Suprapubic skin (tissue), 3 donors: ENCODE results near the gene PQBP1.

ENCODE experiments used
- POLR2AphosphoS5 ChIP-seq, 3 donors: sonication (generic); formaldehyde crosslinking; IDR thresholded peaks; one replicate each; pipeline ENCODE4 v1.6.1; 2017; ENCODE audit warnings: antibody characterized with exemption in 3 of 3
- TF ChIP-seq, protein P1 (sequence below), 2 donors: fragments of 200-600 bp in 1 of 2; fragments of 450-650 bp in 1 of 2; sonication (generic) in 1 of 2; IDR thresholded peaks; one replicate each; pipeline ENCODE4 v1.5.1; 2016 to 2019; ENCODE audit warnings: antibody characterized with exemption in 2 of 2, mild to moderate bottlenecking in 1 of 2, moderate library complexity in 1 of 2

GRCh38 chrX:48890934-48891401, 6.8 kb upstream of the PQBP1 start:
- TF ChIP-seq, protein P1, sequence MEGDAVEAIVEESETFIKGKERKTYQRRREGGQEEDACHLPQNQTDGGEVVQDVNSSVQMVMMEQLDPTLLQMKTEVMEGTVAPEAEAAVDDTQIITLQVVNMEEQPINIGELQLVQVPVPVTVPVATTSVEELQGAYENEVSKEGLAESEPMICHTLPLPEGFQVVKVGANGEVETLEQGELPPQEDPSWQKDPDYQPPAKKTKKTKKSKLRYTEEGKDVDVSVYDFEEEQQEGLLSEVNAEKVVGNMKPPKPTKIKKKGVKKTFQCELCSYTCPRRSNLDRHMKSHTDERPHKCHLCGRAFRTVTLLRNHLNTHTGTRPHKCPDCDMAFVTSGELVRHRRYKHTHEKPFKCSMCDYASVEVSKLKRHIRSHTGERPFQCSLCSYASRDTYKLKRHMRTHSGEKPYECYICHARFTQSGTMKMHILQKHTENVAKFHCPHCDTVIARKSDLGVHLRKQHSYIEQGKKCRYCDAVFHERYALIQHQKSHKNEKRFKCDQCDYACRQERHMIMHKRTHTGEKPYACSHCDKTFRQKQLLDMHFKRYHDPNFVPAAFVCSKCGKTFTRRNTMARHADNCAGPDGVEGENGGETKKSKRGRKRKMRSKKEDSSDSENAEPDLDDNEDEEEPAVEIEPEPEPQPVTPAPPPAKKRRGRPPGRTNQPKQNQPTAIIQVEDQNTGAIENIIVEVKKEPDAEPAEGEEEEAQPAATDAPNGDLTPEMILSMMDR (IDR thresholded peaks at IDR 0.05): no peak
- TF ChIP-seq POLR2AphosphoS5 (IDR thresholded peaks at IDR 0.05): no peak
